Spleen (tissue), 11 donors: ENCODE results near the gene MRS2. TPM values are rescaled to one million over a fixed set of nuclear protein-coding genes. Genes with fewer than 3 reads are reported as not detected.
"Not testable (repeated sequence)": the region's sequence is repeated elsewhere in the genome, so short reads cannot be mapped to it uniquely, and the experiment has no call there.

Source experiments
- DNase-seq: peaks from one replicate; pipeline ENCODE4 v3.0.0-alpha.2; 2020
- H3K27ac ChIP-seq, 8 donors: fragments of 200-600 bp; sonication (generic) in 7 of 8; 1 replicate in 4 of 8; 2 replicates in 4 of 8; pipeline versions ENCODE4 v1.5.0 to v1.8.0; 2016 to 2021; ENCODE audit warnings: inconsistent platforms in 4 of 8, mild to moderate bottlenecking in 4 of 8, moderate library complexity in 1 of 8
- H3K27me3 ChIP-seq, 7 donors: fragments of 200-600 bp; sonication (generic) in 6 of 7; replicated peaks in 1 of 7; 1 replicate in 4 of 7; 2 replicates in 3 of 7; pipeline versions ENCODE4 v1.5.0 to v1.8.0; 2016 to 2021; ENCODE audit warnings: inconsistent platforms in 3 of 7, mild to moderate bottlenecking in 1 of 7
- H3K36me3 ChIP-seq, 6 donors: fragments of 200-600 bp; sonication (generic) in 5 of 6; 1 replicate in 4 of 6; 2 replicates in 2 of 6; pipeline versions ENCODE4 v1.5.0 to v1.8.0; 2016 to 2021; ENCODE audit warnings: inconsistent platforms in 2 of 6
- H3K4me1 ChIP-seq, 6 donors: fragments of 200-600 bp; sonication (generic) in 5 of 6; 1 replicate in 3 of 6; 2 replicates in 3 of 6; pipeline versions ENCODE4 v1.5.0 to v1.8.0; 2016 to 2021; ENCODE audit warnings: inconsistent platforms in 3 of 6
- H3K4me3 ChIP-seq, 8 donors: fragments of 200-600 bp; sonication (generic) in 7 of 8; 1 replicate in 4 of 8; 2 replicates in 4 of 8; pipeline versions ENCODE4 v1.5.0 to v1.8.0; 2016 to 2021; ENCODE audit warnings: inconsistent platforms in 4 of 8, mild to moderate bottlenecking in 4 of 8, moderate library complexity in 2 of 8
- H3K9me3 ChIP-seq, 8 donors: fragments of 200-600 bp; sonication (generic) in 7 of 8; 1 replicate in 4 of 8; 2 replicates in 4 of 8; pipeline versions ENCODE4 v1.5.0 to v1.8.0; 2016 to 2021; ENCODE audit warnings: inconsistent platforms in 4 of 8
- CTCF ChIP-seq, 11 experiments: fragments of 200-600 bp in 7 of 11; fragments of 450-650 bp in 4 of 11; sonication (generic) in 4 of 11; IDR thresholded peaks in 8 of 11; conservative IDR thresholded peaks in 3 of 11; 1 replicate in 7 of 11; 2 replicates in 4 of 11; pipeline versions ENCODE4 v1.4.0 to v1.8.0; 2016 to 2021; ENCODE audit warnings: antibody characterized with exemption in 11 of 11, inconsistent platforms in 4 of 11, mild to moderate bottlenecking in 1 of 11
- POLR2A ChIP-seq, 3 donors: fragments of 450-650 bp; IDR thresholded peaks; one replicate each; pipeline ENCODE4 v1.5.1; 2017; ENCODE audit warnings: antibody characterized with exemption in 3 of 3, mild to moderate bottlenecking in 1 of 3
- POLR2AphosphoS5 ChIP-seq, 3 donors: sonication (generic); formaldehyde crosslinking; IDR thresholded peaks; one replicate each; pipeline ENCODE4 v1.5.1; 2017; ENCODE audit warnings: antibody characterized with exemption in 3 of 3
- WGBS, 5 donors: extraction: QIAGEN DNeasy Blood & Tissue Kit in 3 of 5; methylation state at CpG; one replicate each; pipeline versions ENCODE4 v1.1.5 to v1.1.7; 2013 to 2018; 5-methylcytosine and 5-hydroxymethylcytosine counted together
- intact Hi-C: fragments of 100-400 bp; cut with DNase I; formaldehyde crosslinking; loops from one replicate; pipeline ENCODE4 v1.15.0; 2023; ENCODE audit warnings: low total_unique reads
- polyA plus RNA-seq, 3 donors: library from polyadenylated mRNA; stranded (reverse); fragments of 200-250 nt; gene quantifications; one replicate each; pipeline ENCODE4 v1.2.1, GENCODE V29; 2013
- total RNA-seq, 7 donors: library from RNA; depleted of rRNA in 3 of 7; stranded (reverse); fragments of >200 nt in 3 of 7; fragmentation: NEBNext Ultra II Directional in 4 of 7; extraction: Animal tissue kit (Norgen Biotek cat#: 25700) in 4 of 7; gene quantifications; one replicate each; pipeline versions ENCODE4 v1.1.0 to v1.2.1, GENCODE V29; 2016 to 2021
- donor health status: healthy with polysubstance abuse.
- donor health status: DM: no; HTN: no; CAD: no; lungs with moderate emphysema.
- donor health status: DM: no; HTN: no; CAD: no.
- donor health status: Bipolar disorder and iron deficiency.
- donor health status: healthy.
- donor health status: DM: no; HTN: no; CAD: no.
- donor health status: DM: yes; HTN: yes; CAD: no.

MRS2 gene
- total and polyA plus RNA-seq, 10 donors = 10.0 to 23.7 (median 18.3) TPM

- H3K27me3 ChIP-seq = peaks cover 0 to 29% (median 0%) of the 10 kb centered on the region in 7 donors
- DNase-seq, intact Hi-C loops, H3K27ac ChIP-seq, H3K36me3 ChIP-seq, H3K4me3 ChIP-seq: not testable (repeated sequence)
- H3K4me1 ChIP-seq = peaks cover 10 to 31% (median 23%) of the 10 kb centered on the region in 6 donors
- H3K9me3 ChIP-seq = peaks cover 0 to 12% (median 0%) of the 10 kb centered on the region in 8 donors
- 20 to 27% (median 25%) methylated on average over 17 of the region's 17 CpGs for WGBS, 5 donors
Measured at GRCh38 chr6:24400045-24401039, 2.4 kb upstream of the MRS2 start.

- Histone ChIP-seq H3K36me3 (peaks cover 0 to 15% (median 4%) of the 10 kb centered on the region in 6 donors), H3K4me1 (peaks cover 10 to 31% (median 23%) of the 10 kb centered on the region in 6 donors), H3K9me3 (peaks cover 0 to 7% (median 0%) of the 10 kb centered on the region in 8 donors), H3K27me3 (peaks cover 0 to 22% (median 0%) of the 10 kb centered on the region in 7 donors), H3K27ac (no peak overlapping the region), H3K4me3 (peak overlapping the region in 1 of 8 donors; percentile 75)
- WGBS, 5 donors = 86 to 94% (median 91%) methylated on average over 4 of the region's 4 CpGs
- intact Hi-C loops = no loop called here
- TF ChIP-seq CTCF (IDR thresholded peaks at IDR 0.05 in 8 of 11, conservative IDR thresholded peaks at IDR 0.05 in 3 of 11) = no peak
- TF ChIP-seq POLR2A (IDR thresholded peaks at IDR 0.05) = no peak
- TF ChIP-seq POLR2AphosphoS5 (IDR thresholded peaks at IDR 0.05) = no peak
- DNase-seq = no peak
Measured at GRCh38 chr6:24401458-24401857, 1.3 kb upstream of the MRS2 start.

- WGBS, 5 donors = 3 to 11% (median 6%) methylated on average over 12 of the region's 12 CpGs
- Histone ChIP-seq H3K4me3 (peak overlapping the region; percentile 61 to 98 (median 92)), H3K36me3 (peaks cover 0 to 35% (median 17%) of the 10 kb centered on the region in 6 donors), H3K4me1 (peaks cover 10 to 31% (median 23%) of the 10 kb centered on the region in 6 donors), H3K9me3 (no peaks in the 10 kb centered on the region), H3K27me3 (peaks cover 0 to 13% (median 0%) of the 10 kb centered on the region in 7 donors), H3K27ac (peak overlapping the region; percentile 55 to 86 (median 76))
- TF ChIP-seq POLR2AphosphoS5 (IDR thresholded peaks at IDR 0.05) (no peak), POLR2A (IDR thresholded peaks at IDR 0.05) (no peak), CTCF (IDR thresholded peaks at IDR 0.05 in 8 of 11, conservative IDR thresholded peaks at IDR 0.05 in 3 of 11) (no peak)
- intact Hi-C loops = no loop called here
- no peak for DNase-seq
Measured at GRCh38 chr6:24403501-24403824, 727 bp downstream of the MRS2 start.

DNA sequence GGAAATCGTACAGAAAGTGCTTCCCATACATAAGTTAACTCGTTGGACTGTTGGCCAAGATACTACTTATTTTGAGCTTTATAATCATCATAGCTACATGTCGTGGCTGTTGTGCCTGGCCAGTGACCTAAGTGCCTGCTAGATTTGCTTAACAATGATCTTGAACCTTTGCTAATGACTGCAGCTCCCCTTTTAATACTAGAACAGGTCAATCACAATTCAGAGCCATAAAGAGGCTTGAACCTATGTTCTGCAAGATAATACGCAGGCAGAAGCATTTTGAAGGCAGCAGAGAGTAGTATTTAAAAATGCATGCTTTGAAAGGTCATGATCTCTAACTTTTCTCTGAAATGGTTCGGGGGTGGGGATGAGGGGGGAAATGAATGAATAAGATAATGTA, 2.5 kb downstream of the MRS2 start:
- 82 to 95% (median 90%) methylated on average over 5 of the region's 5 CpGs for WGBS, 5 donors
- TF ChIP-seq POLR2A (IDR thresholded peaks at IDR 0.05) = no peak
- no peak for TF ChIP-seq POLR2AphosphoS5 (IDR thresholded peaks at IDR 0.05)
- no peak for TF ChIP-seq CTCF (IDR thresholded peaks at IDR 0.05 in 8 of 11, conservative IDR thresholded peaks at IDR 0.05 in 3 of 11)
- Histone ChIP-seq H3K4me1 (peaks cover 10 to 31% (median 23%) of the 10 kb centered on the region in 6 donors), H3K27me3 (peaks cover 0 to 4% (median 0%) of the 10 kb centered on the region in 7 donors), H3K36me3 (peaks cover 0 to 53% (median 31%) of the 10 kb centered on the region in 6 donors), H3K4me3 (no peak overlapping the region), H3K9me3 (no peaks in the 10 kb centered on the region), H3K27ac (no peak overlapping the region)
- intact Hi-C loops = no loop called here
- no peak for DNase-seq
